ENCODE data around the gene NTSR2.
A peak's percentile ranks its signal among the peaks of the same experiment; 100 is the strongest.

The NTSR2 gene

GRCh38 chr2:11667866-11668637, 1.9 kb downstream of the NTSR2 start:
- peaks cover 8% of the 10 kb centered on the region for H3K4me1 ChIP-seq (ENCODE audit: control insufficient read depth, insufficient read depth, low read depth, low read length)
- no peak overlapping the region for H3K4me3 ChIP-seq (ENCODE audit: insufficient read depth in 1 of 2, low read depth in 1 of 2, low read length in 2 of 2)
- no peak overlapping the region for H2BK12ac ChIP-seq (ENCODE audit: low read length in 2 of 2)
- no peak for DNase-seq
- H3K23ac ChIP-seq (ENCODE audit: low read length in 2 of 2): no peak overlapping the region
- no peak overlapping the region for H2AFZ ChIP-seq (ENCODE audit: low read depth, low read length)
- 84% methylated on average over 14 of the region's 16 CpGs for WGBS
- no peak overlapping the region for H3K27ac ChIP-seq (ENCODE audit: low read length, poor library complexity, severe bottlenecking)
- H2BK120ac ChIP-seq (ENCODE audit: low read depth, low read length): no peak overlapping the region
- no peak overlapping the region for H3K4ac ChIP-seq (ENCODE audit: low read depth in 1 of 2, low read length in 2 of 2)
- peaks cover 0 to 4% of the 10 kb centered on the region in 2 experiments for H3K36me3 ChIP-seq (ENCODE audit: control insufficient read depth in 1 of 2, insufficient read depth in 2 of 2, low read depth in 1 of 2, low read length in 2 of 2)
- H3K4me2 ChIP-seq (ENCODE audit: low read length, poor library complexity, severe bottlenecking): no peak overlapping the region
- no peak overlapping the region for H4K91ac ChIP-seq (ENCODE audit: low read length)
- no peak overlapping the region for H4K8ac ChIP-seq (ENCODE audit: low read length)
- no peaks in the 10 kb centered on the region for H3K79me1 ChIP-seq (replicated peaks; ENCODE audit: low read length, poor library complexity, severe bottlenecking)
- no peak overlapping the region for H3K14ac ChIP-seq (ENCODE audit: low read length in 2 of 2)
- no peak overlapping the region for H2AK5ac ChIP-seq (ENCODE audit: low read length, severe bottlenecking)
- H3K27me3 ChIP-seq (ENCODE audit: control insufficient read depth in 1 of 2, insufficient read depth in 1 of 2, low read length in 2 of 2): peaks cover 31 to 62% of the 10 kb centered on the region in 2 experiments
- no peak overlapping the region for H3K18ac ChIP-seq (ENCODE audit: low read depth in 1 of 2, low read length in 2 of 2)
- no peaks in the 10 kb centered on the region for H3K9me3 ChIP-seq (ENCODE audit: control insufficient read depth, low read length)
- no peak overlapping the region for H2BK15ac ChIP-seq (ENCODE audit: low read depth, poor library complexity, severe bottlenecking)
- no peak overlapping the region for H2BK5ac ChIP-seq (ENCODE audit: low read depth, low read length, poor library complexity, severe bottlenecking)
- no peak overlapping the region for H3K9ac ChIP-seq (ENCODE audit: low read length)

GRCh38 chr2:11667194-11667593, 2.8 kb downstream of the NTSR2 start:
- no peak overlapping the region for H3K23ac ChIP-seq (ENCODE audit: low read length in 2 of 2)
- WGBS: 62% methylated on average over 3 of the region's 3 CpGs
- no peak overlapping the region for H3K14ac ChIP-seq (ENCODE audit: low read length in 2 of 2)
- peaks cover 8% of the 10 kb centered on the region for H3K4me1 ChIP-seq (ENCODE audit: control insufficient read depth, insufficient read depth, low read depth, low read length)
- no peak overlapping the region for H2AFZ ChIP-seq (ENCODE audit: low read depth, low read length)
- no peak overlapping the region for H2BK5ac ChIP-seq (ENCODE audit: low read depth, low read length, poor library complexity, severe bottlenecking)
- peaks cover 4% of the 10 kb centered on the region for H3K9me3 ChIP-seq (ENCODE audit: control insufficient read depth, low read length)
- no peak overlapping the region for H2BK12ac ChIP-seq (ENCODE audit: low read length in 2 of 2)
- H3K4me2 ChIP-seq (ENCODE audit: low read length, poor library complexity, severe bottlenecking): no peak overlapping the region
- no peak overlapping the region for H4K8ac ChIP-seq (ENCODE audit: low read length)
- H3K9ac ChIP-seq (ENCODE audit: low read length): no peak overlapping the region
- H2AK5ac ChIP-seq (ENCODE audit: low read length, severe bottlenecking): no peak overlapping the region
- no peak for DNase-seq
- H3K27ac ChIP-seq (ENCODE audit: low read length, poor library complexity, severe bottlenecking): no peak overlapping the region
- no peak overlapping the region for H3K4ac ChIP-seq (ENCODE audit: low read depth in 1 of 2, low read length in 2 of 2)
- no peak overlapping the region for H2BK15ac ChIP-seq (ENCODE audit: low read depth, poor library complexity, severe bottlenecking)
- H4K91ac ChIP-seq (ENCODE audit: low read length): no peak overlapping the region
- no peaks in the 10 kb centered on the region for H3K79me1 ChIP-seq (replicated peaks; ENCODE audit: low read length, poor library complexity, severe bottlenecking)
- H3K4me3 ChIP-seq (ENCODE audit: insufficient read depth in 1 of 2, low read depth in 1 of 2, low read length in 2 of 2): no peak overlapping the region
- peaks cover 31 to 55% of the 10 kb centered on the region in 2 experiments for H3K27me3 ChIP-seq (ENCODE audit: control insufficient read depth in 1 of 2, insufficient read depth in 1 of 2, low read length in 2 of 2)
- no peak overlapping the region for H2BK120ac ChIP-seq (ENCODE audit: low read depth, low read length)
- no peak overlapping the region for H3K18ac ChIP-seq (ENCODE audit: low read depth in 1 of 2, low read length in 2 of 2)
- H3K36me3 ChIP-seq (ENCODE audit: control insufficient read depth in 1 of 2, insufficient read depth in 2 of 2, low read depth in 1 of 2, low read length in 2 of 2): peaks cover 0 to 4% of the 10 kb centered on the region in 2 experiments

DNA sequence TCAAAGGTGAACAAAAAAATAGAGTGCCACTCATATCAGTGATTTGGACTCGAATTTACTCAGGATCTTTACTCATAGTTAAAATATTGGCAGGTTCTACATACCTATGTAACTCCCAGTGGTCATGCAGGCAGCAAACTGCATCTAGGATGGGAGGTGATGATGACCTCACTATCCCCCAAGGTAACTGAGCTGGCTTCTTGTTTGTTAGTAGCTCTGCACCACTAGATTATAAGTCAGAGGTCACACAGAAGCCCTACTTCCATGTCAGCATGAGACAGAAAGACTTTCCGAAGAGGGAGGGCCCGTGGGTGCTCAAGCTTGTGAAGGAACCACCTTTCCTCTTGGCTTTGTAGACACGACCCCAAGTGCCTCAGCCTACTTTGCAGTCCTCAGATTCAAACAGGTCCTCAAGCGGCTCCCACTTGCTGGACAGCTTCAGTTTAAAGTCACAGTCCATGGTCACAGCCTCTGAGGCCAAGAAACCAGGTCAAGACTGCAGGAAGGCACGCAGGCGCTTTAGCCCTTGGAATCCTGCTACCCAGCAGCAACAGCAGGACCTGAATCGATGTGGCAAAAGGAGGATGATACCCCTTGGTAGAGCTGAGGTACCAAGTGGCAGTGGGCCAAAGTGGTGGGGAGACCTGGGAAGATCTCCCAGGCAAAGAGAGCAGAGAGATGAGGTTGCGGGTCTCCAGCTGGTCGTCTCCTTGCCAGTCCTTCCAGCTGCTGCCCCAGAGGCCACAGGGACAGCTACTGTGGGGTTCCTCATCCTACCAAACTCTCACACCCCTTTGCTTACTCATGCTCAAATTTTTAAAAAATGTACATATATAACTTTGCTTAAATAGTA, 4.3 kb downstream of the NTSR2 start:
- 74% methylated on average over 8 of the region's 10 CpGs for WGBS
- Histone ChIP-seq H2BK15ac (ENCODE audit: low read depth, poor library complexity, severe bottlenecking) (no peak overlapping the region), H2AK5ac (ENCODE audit: low read length, severe bottlenecking) (no peak overlapping the region)

GRCh38 chr2:11665028-11665427, 5.0 kb downstream of the NTSR2 start:
- H2BK12ac ChIP-seq (ENCODE audit: low read length in 2 of 2): no peak overlapping the region
- H3K79me1 ChIP-seq (replicated peaks; ENCODE audit: low read length, poor library complexity, severe bottlenecking): no peaks in the 10 kb centered on the region
- H2BK120ac ChIP-seq (ENCODE audit: low read depth, low read length): no peak overlapping the region
- H2BK15ac ChIP-seq (ENCODE audit: low read depth, poor library complexity, severe bottlenecking): no peak overlapping the region
- no peak overlapping the region for H3K4ac ChIP-seq (ENCODE audit: low read depth in 1 of 2, low read length in 2 of 2)
- H3K14ac ChIP-seq (ENCODE audit: low read length in 2 of 2): peak overlapping the region in 1 of 2 experiments; percentile 2
- no peak overlapping the region for H2AFZ ChIP-seq (ENCODE audit: low read depth, low read length)
- no peak for DNase-seq
- peaks cover 6% of the 10 kb centered on the region for H3K4me1 ChIP-seq (ENCODE audit: control insufficient read depth, insufficient read depth, low read depth, low read length)
- no peak overlapping the region for H3K23ac ChIP-seq (ENCODE audit: low read length in 2 of 2)
- peaks cover 10% of the 10 kb centered on the region for H3K9me3 ChIP-seq (ENCODE audit: control insufficient read depth, low read length)
- H3K9ac ChIP-seq (ENCODE audit: low read length): no peak overlapping the region
- H3K4me3 ChIP-seq (ENCODE audit: insufficient read depth in 1 of 2, low read depth in 1 of 2, low read length in 2 of 2): no peak overlapping the region
- H3K18ac ChIP-seq (ENCODE audit: low read depth in 1 of 2, low read length in 2 of 2): no peak overlapping the region
- 92% methylated on average over 11 of the region's 11 CpGs for WGBS
- no peak overlapping the region for H3K4me2 ChIP-seq (ENCODE audit: low read length, poor library complexity, severe bottlenecking)
- H4K8ac ChIP-seq (ENCODE audit: low read length): no peak overlapping the region
- no peak overlapping the region for H3K27ac ChIP-seq (ENCODE audit: low read length, poor library complexity, severe bottlenecking)
- peaks cover 31 to 53% of the 10 kb centered on the region in 2 experiments for H3K27me3 ChIP-seq (ENCODE audit: control insufficient read depth in 1 of 2, insufficient read depth in 1 of 2, low read length in 2 of 2)
- peaks cover 0 to 4% of the 10 kb centered on the region in 2 experiments for H3K36me3 ChIP-seq (ENCODE audit: control insufficient read depth in 1 of 2, insufficient read depth in 2 of 2, low read depth in 1 of 2, low read length in 2 of 2)
- H2BK5ac ChIP-seq (ENCODE audit: low read depth, low read length, poor library complexity, severe bottlenecking): no peak overlapping the region
- no peak overlapping the region for H4K91ac ChIP-seq (ENCODE audit: low read length)
- no peak overlapping the region for H2AK5ac ChIP-seq (ENCODE audit: low read length, severe bottlenecking)

More for the DNA sequence above, 4.3 kb downstream of the NTSR2 start:
- Histone ChIP-seq H3K79me1 (replicated peaks; ENCODE audit: low read length, poor library complexity, severe bottlenecking) (no peaks in the 10 kb centered on the region), H2BK120ac (ENCODE audit: low read depth, low read length) (no peak overlapping the region), H3K4ac (ENCODE audit: low read depth in 1 of 2, low read length in 2 of 2) (no peak overlapping the region), H2BK12ac (ENCODE audit: low read length in 2 of 2) (no peak overlapping the region), H3K27me3 (ENCODE audit: control insufficient read depth in 1 of 2, insufficient read depth in 1 of 2, low read length in 2 of 2) (peaks cover 33 to 57% of the 10 kb centered on the region in 2 experiments), H3K4me2 (ENCODE audit: low read length, poor library complexity, severe bottlenecking) (no peak overlapping the region), H3K4me3 (ENCODE audit: insufficient read depth in 1 of 2, low read depth in 1 of 2, low read length in 2 of 2) (no peak overlapping the region), H3K14ac (ENCODE audit: low read length in 2 of 2) (no peak overlapping the region), H3K36me3 (ENCODE audit: control insufficient read depth in 1 of 2, insufficient read depth in 2 of 2, low read depth in 1 of 2, low read length in 2 of 2) (peaks cover 0 to 4% of the 10 kb centered on the region in 2 experiments), H4K8ac (ENCODE audit: low read length) (no peak overlapping the region), H3K9me3 (ENCODE audit: control insufficient read depth, low read length) (peaks cover 8% of the 10 kb centered on the region), H3K23ac (ENCODE audit: low read length in 2 of 2) (no peak overlapping the region), H3K27ac (ENCODE audit: low read length, poor library complexity, severe bottlenecking) (no peak overlapping the region), H2AFZ (ENCODE audit: low read depth, low read length) (no peak overlapping the region), H2BK5ac (ENCODE audit: low read depth, low read length, poor library complexity, severe bottlenecking) (no peak overlapping the region), H3K9ac (ENCODE audit: low read length) (no peak overlapping the region), H3K4me1 (ENCODE audit: control insufficient read depth, insufficient read depth, low read depth, low read length) (peaks cover 8% of the 10 kb centered on the region), H3K18ac (ENCODE audit: low read depth in 1 of 2, low read length in 2 of 2) (no peak overlapping the region), H4K91ac (ENCODE audit: low read length) (no peak overlapping the region)
- DNase-seq: no peak

Data from mesenchymal stem cell (in vitro differentiated cells and primary cell).